ENCODE results near the gene MYCN.
"Not testable (repeated sequence)": the region's sequence is repeated elsewhere in the genome, so short reads cannot be mapped to it uniquely, and the experiment has no call there.

MYCN gene

GRCh38 chr2:15908371-15908770 is 32.0 kb upstream of the MYCN start:
- DNase-seq = no peak

DNA sequence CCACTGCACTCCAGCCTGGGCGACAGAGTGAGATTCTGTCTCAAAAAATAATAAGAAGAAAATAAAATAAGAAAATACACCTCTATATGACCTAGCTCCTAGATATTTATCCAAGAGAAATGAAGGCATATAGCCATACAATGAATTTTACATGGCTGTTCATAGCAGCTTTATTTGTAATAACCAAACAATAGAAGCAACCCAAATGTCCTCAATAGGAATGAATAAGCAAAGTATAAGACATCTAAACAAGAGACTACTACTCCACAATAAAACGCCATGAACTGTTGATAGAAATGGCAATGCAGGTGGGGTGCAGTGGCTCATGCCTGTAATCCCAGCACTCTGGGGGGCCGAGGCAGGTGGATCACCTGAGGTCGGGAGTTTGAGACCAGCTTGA is 31.2 kb upstream of the MYCN start:
- no peak for DNase-seq

DNA sequence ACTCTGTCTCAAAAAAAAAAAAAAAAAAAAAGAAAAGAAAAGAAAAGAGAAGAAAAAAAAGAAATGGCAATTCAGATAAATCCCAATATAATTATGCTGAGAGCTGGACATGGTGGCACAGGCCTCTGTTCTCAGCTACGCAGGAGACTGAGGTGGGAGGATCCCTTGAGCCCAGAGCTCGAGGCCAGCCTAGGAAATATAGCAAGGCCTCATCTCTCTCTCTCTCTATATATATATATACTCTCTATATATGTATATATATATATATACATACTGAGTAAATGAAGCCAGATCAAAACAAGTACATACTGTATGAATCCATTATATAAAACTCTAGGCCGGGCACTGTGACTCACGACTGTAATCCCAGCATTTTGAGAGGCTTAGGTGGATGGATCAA is 30.6 kb upstream of the MYCN start:
- no peak for DNase-seq

- not testable (repeated sequence) for DNase-seq
These were observed 29.1 kb upstream of the MYCN start for GRCh38 chr2:15911270-15911669.

- no peak for DNase-seq
These were observed 28.7 kb upstream of the MYCN start for GRCh38 chr2:15911686-15912085.

DNA sequence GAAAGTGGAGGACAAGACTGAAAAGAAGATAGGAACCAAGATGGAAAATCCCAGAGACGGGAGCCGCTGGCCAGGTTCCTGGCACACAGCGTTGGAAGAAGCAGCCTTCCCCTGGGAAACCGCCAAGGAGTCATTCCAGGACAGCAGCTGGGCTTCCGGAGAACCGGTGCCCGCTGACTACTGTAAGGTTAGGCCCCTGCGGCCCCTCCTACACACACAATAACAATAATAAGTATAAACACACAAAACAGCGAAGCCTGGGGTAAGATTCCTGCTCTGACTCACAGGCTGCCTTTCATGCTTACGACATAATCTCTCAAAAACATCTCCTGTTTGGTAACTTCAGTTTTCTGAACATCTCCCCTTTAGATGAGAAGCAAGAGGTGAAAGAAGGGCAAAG is 28.1 kb upstream of the MYCN start:
- DNase-seq = no peak

- no peak for DNase-seq
These were observed 27.2 kb upstream of the MYCN start for GRCh38 chr2:15913146-15913545.

GRCh38 chr2:15914596-15915385 is 25.6 kb upstream of the MYCN start:
- no peak for DNase-seq

DNA sequence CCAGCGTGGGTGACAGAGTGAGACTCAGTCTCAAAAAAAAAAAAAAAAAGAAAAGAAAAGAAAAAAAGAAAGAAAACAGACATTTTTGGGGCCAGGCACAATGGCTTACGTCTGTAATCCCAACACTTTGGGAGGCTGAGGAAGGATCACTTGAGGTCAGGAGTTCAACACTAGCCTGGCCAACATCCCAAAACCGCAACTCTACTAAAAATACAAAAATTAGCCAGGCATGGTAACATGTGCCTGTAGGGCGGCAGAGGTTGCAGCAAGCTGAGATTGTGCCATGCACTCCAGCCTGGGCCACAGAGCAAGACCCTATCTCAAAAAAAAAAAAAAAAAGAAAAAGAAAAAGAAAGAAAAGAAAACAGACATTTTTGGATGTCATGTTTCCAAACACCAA is 24.8 kb upstream of the MYCN start:
- not testable (repeated sequence) for DNase-seq

DNA sequence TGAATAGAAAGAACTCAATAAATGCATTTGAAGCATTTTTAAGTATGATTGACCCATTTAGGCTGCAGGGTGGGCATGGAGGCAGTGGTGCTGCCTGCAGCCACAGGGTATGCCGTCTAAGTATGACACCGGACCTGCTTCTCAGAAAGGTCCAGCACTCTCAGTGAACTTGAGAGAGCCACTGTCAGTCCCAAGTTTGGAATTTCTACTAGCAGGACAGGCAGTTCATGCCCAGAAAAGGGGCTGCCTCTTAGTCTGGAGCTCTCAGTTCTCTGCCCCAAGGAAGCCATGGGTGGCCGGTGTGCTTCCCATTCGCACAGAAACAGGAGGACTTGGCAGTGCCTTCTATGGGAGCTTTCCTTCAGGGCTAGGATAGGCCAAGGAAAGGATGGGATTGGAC is 24.0 kb upstream of the MYCN start:
- no peak for DNase-seq

DNA sequence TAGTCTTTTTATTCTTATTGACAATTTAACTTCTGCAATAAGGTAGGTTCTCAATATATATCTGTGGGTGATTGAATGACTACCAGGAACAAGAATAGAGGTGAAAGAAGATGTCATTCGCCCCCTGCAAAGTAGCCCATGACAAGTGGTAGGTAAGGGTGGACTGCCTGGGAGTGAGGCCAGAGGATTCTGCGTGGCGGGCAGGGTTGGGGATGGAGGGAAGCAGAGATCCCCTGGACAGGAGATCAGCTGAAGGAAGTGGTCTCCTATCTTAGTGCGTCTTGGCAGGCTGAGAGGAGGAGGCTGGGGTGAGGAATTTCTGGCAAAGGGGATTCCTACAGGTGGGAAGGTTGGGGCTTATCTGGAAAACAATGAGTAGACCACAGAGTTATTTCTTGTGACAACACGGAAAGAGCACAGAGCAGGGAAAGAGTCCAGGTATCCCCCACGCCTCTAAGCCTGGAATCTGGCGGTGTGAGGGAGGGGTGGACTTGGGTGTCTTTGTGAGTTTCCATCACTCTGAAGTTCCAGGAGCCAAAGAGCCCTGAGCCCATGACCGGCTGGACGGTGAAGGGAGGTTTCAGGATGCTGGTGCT is 21.5 kb upstream of the MYCN start:
- no peak for DNase-seq

DNA sequence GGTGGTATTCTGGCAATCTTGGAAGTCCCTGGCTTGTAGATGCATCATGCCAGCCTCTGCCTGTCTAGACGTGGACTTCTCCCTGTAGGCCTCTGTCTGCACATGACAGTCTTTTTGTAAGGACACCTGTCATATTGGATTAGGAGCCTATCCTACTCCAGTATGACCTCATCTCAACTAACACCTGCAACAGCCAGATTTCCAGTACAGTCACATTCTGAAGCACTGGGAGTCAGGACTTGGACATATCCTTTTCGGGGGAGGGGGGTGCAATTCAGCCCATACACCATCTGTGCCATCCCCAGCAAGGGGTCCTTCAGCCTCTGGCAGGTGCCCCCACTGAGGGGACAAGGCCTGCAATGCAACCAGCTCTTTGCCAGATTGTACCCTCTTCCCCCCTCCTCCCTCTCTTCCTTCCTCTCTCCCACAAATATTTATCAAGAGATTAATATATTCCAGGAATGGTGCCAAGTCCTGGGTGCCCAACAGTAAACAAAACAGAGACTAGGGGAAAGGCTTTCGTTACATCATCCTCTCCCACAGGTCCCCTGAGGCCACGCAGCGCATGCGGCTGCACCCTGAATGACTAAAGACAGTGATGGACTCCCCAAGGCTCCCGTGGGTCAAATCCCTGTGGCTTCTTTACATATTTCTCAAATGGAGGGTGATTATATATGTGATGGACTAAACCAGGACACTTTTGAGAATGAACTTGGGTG is 20.5 kb upstream of the MYCN start:
- DNase-seq = peak; percentile 7

DNA sequence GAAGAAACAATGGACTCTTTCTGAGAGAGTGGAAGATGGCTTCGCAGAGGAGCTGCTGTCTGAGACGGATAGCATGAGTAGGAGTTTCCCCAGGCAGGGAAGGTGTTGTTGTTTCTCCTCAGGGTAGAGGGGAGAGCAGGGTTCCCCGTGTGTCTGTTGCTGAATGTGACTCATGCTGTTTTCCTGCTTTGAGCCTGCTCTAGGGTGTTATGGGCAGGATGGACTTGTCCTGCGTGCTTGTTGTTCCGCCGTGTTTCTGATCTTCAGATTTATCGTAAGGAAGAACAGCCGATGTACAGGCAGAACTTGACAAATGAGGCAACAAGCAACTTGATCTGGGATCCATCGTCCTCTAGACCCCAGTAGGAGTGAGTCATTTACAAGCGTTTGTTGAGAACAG is 19.7 kb upstream of the MYCN start:
- no peak for DNase-seq

GRCh38 chr2:15923597-15923996 is 16.8 kb upstream of the MYCN start:
- no peak for DNase-seq

- DNase-seq = no peak
These were observed 14.5 kb upstream of the MYCN start for GRCh38 chr2:15925819-15926218.

- DNase-seq = no peak
These were observed 14.1 kb upstream of the MYCN start for GRCh38 chr2:15926252-15926651.

DNA sequence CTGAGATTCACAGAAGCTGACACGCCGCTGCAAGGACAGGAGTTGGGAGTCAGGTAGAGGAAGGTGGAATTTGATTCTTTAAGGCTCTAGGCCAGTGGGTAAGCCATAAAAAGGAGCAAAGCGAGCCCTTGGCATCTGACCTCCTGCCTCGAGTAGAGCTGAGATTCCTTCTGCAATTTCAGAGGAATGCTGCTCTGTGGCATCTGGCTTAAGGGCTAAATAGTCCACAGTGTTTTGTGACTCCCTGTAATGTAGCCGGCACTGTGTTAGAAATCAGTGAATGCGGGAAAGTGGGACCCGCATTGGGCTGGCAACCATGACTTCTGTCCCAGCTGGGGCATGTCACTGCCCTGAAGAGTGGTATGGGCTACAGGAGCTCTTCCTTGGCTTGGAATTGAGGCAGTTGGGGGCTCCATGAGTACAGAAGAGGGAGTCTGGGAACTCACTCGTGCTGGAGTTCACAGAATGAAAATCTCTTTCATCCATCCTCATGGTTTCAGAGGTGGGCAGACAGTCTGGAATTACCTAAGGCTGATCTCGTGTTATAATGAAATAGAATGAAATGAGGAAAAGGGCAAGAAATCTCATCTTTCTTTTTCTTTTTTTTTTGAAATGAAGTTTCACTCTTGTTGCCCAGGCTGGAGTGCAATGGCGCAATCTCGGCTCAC is 12.7 kb upstream of the MYCN start:
- DNase-seq = no peak

- DNase-seq = not testable (repeated sequence)
These were observed 11.3 kb upstream of the MYCN start for GRCh38 chr2:15929008-15929407.

DNA sequence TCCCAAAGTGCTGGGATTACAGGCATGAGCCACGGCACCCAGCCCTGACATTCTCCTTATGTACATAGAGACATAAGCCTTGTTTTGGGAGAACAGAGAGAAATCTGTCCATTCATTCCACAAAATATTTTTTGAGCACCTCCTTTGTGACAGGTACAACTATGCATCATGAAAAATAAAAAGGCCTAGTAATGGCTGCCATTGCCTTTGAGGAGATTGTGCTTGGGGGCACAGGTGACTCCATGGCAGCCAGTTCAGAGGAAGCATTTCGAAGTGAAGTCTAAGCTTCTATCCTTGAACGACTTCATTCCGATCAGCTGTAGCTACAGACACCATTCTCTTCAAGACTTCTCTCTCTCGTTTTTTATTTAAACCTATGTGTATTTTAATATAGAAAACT is 10.5 kb upstream of the MYCN start:
- DNase-seq = no peak

DNA sequence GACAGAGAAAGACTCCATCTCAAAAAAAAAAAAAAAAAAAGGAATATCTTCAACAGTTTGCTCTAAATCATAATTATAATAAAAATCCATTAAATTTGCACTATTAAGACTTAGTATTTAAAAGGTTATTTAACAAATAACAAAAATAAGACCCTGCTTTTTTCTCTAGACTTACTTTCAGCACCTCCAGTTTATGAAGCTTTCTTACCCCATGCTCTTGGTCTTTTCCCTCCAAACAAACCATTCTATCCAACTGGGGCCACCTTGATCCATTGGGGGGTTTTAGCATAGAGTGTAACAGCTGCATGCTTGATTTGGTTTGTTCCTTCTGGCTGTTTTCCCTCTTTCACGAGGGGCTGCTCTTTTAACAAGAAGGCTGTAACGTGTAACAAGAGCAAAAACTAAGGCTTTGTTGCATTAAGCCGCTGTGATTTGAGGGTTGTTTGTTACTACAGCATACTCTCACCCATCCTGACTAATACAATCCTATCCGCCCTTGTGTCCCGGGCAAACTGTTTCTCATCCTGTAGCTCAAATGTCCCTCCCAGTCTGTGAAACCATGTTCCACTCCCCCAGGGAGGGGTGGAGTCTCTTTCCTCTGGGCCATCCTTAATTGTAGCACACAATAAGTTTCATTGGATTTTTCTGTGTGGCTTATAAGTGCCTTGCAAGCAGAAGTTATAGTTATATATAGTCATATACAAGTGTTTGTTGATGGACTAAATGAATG is 9.6 kb upstream of the MYCN start:
- DNase-seq = no peak

- DNase-seq = no peak
These were observed 8.9 kb upstream of the MYCN start for GRCh38 chr2:15931319-15931890.

GRCh38 chr2:15931950-15932349 is 8.4 kb upstream of the MYCN start:
- DNase-seq = no peak
